Erythroblast (primary cell): Measurements from ENCODE around the gene VRK2.

Source experiments
- GATA1 ChIP-seq: IDR thresholded peaks from 2 replicates; pipeline ENCODE4 v1.6.1; 2011; ENCODE audit warnings: low read depth, mild to moderate bottlenecking, control low read depth, low read length, moderate library complexity
- POLR2A ChIP-seq: IDR thresholded peaks from 2 replicates; pipeline ENCODE4 v1.6.1; 2011; ENCODE audit warnings: mild to moderate bottlenecking, low read length

GRCh38 chr2:58042486-58042970, 4.1 kb upstream of the VRK2 start:
- TF ChIP-seq POLR2A, result no peak
- no peak for TF ChIP-seq GATA1
